Testis (tissue), 2 donors: Measurements from ENCODE around the gene SEMA3F.

Experiments used
- CTCF ChIP-seq, 3 experiments: fragments of 450-650 bp in 2 of 3; fragments of 200-600 bp in 1 of 3; sonication (generic) in 1 of 3; IDR thresholded peaks; one replicate each; pipeline ENCODE4 v1.5.1; 2016 to 2019; ENCODE audit warnings: antibody characterized with exemption in 3 of 3, mild to moderate bottlenecking in 2 of 3, moderate library complexity in 1 of 3
- POLR2A ChIP-seq: fragments of 450-650 bp; IDR thresholded peaks from one replicate; pipeline ENCODE4 v1.6.1; 2017; ENCODE audit warnings: antibody characterized with exemption, mild to moderate bottlenecking, moderate library complexity

DNA sequence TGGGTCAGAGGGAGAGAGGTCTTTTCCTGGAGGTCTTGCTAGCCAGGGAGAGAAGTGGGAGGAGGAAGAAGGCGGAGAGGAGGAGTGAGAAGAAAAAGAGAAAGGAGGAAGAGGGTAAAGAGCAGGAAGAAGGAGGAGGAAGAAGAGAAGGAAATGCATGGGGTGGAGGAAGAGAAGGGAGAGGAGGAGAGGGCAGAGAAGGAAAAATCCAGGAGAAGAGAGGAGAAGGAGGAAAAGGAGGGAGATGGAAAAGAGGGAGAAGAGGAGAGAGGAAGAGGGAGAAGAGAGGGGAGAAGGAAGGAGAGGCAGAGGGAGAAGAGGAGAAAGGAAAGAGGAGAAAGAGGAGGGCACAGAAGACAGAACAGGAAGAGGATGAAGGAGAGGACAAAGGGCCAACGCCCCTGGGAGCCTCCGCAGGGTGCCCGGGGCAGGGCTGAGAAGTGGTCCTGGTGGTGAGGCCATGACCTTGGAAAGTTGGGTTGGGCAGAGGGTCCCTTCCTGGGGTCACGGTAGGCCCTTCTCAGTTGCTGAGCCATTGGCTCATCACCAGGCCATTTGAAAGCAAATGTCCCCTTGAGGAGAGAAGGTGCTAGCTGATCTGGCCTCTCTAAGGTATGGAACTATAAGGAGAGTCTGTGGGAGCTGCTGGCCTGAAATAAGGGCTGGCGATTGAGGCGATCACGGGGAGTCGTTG, 1.2 kb upstream of the SEMA3F start:
- no peak for TF ChIP-seq CTCF (IDR thresholded peaks at IDR 0.05)
- no peak for TF ChIP-seq POLR2A
